Left ventricle myocardium superior (tissue), 1 donor: ENCODE results near the gene FAM149B1. TPM values are rescaled to one million over a fixed set of nuclear protein-coding genes. Genes with fewer than 3 reads are reported as not detected.

Source experiments
- ATAC-seq: fragments of 200-7000 bp; cut with Tn5 transposase; one replicate; pipeline ENCODE4 v1.9.1; 2020; ENCODE audit warnings: mild to moderate bottlenecking, moderate library complexity
- DNase-seq: peaks from one replicate; pipeline ENCODE4 v3.0.0-alpha.2; 2020
- intact Hi-C: fragments of 100-400 bp; cut with micrococcal nuclease; formaldehyde crosslinking; loops from one replicate; pipeline ENCODE4 v1.11.0; 2022
- total RNA-seq: library from RNA; stranded (reverse); fragmentation: NEBNext Ultra II Directional; extraction: Animal tissue kit (Norgen Biotek cat#: 25700); gene quantifications from one replicate; pipeline ENCODE4 v1.2.1, GENCODE V29; 2021
- donor health status: DM: no; HTN: yes; CAD: no; lungs with severe emphysema.

FAM149B1 gene
- total RNA-seq, 1 donor from 2014 or later: 13.8 TPM

DNA sequence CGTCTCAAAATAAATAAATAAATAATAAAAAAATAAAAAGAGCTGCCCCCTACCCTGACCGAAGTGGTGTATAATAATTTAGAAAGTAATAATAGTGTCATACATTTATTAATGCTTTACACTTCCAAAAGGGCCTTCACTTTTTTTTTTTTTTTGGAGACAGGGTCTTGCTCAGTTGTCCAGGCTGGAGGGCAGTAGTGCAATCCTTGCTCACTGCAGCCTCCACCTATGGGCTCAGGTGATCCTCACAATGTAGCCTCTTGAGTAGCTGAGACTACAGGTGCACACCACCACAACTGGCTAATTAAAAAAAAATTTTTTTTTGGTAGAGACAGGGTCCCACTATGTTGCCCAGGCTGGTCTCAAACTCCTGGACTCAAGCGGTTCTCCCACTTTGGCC is 1.4 kb downstream of the FAM149B1 start:
- DNase-seq (no peak), ATAC-seq (no peak)
- intact Hi-C loops: no loop called here

DNA sequence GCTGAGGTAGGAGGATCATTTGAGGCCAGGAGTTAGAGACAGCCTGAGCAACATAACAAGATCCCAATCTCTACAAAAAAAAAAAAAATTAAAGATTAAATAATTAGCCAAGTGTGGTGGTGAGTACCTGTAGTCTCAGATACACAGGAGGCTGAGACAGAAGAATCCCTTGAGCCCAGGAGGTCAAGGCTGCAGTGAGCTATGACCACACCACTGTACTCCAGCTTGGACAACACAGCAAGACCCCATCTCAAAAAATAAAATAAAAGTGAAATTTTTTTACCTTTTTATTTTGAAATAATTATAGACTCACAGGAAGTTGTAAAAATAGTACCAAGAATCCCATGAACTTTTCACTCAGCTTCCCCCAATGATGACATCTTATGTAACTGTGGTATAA is 4.9 kb downstream of the FAM149B1 start:
- intact Hi-C loops: no loop called here

DNA sequence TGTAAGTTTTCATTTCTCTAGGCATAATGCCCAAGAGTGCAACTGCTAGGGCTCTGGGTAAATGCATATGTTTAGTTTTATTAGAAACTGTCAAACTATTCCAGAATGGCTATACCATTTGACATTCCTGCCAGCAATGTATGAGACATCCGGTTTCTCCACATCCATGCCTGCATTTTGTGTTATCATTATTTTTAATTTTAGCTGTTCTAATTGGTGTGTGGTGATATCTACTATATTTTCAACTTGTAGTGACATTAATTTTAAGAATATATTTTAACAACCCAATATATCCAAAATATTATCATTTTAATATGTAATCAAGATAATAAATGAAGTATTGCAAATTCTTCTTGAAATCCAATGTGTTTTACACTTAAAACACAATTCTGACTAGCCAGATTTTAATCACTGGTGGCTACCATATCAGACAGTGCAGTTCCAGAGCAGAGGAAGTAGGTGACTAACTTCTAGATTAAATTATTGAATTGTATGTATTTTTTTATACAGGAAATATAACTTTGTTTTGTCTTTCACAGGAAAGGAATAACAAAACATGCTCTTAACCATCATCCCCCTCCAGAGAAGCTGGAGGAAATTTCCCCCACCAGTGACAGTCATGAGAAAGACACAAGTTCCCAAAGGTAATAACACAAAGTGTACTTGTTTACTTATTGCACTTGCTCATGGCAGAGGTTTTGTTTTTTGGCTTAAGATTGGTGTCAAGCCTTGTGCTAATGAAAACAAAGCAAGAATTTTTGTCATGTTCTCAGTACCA is 6.4 kb downstream of the FAM149B1 start:
- intact Hi-C loops: no loop called here
- no peak for ATAC-seq
- no peak for DNase-seq

More for the DNA sequence above, 4.9 kb downstream of the FAM149B1 start:
- DNase-seq: no peak
- no peak for ATAC-seq

DNA sequence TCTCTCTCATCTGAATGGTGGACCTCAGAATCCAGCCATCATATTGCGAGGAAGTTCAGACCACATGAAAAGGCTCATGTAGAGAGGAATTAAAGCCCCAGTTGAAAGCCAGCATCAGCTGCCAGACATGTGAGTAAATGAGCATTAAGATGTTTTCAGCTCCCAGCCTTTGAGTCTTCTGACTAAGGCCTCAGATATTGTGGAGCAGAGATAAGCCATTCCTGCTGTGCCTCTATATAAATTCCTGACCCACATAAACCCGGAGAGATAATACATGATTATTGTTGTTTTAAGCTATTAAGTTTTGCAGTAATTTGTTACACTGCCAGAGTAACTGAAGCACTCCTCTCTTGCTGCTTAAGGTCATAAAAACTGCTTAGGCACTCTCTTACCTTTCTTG is 14.6 kb downstream of the FAM149B1 start:
- intact Hi-C loops: no loop called here
- ATAC-seq (no peak), DNase-seq (no peak)

DNA sequence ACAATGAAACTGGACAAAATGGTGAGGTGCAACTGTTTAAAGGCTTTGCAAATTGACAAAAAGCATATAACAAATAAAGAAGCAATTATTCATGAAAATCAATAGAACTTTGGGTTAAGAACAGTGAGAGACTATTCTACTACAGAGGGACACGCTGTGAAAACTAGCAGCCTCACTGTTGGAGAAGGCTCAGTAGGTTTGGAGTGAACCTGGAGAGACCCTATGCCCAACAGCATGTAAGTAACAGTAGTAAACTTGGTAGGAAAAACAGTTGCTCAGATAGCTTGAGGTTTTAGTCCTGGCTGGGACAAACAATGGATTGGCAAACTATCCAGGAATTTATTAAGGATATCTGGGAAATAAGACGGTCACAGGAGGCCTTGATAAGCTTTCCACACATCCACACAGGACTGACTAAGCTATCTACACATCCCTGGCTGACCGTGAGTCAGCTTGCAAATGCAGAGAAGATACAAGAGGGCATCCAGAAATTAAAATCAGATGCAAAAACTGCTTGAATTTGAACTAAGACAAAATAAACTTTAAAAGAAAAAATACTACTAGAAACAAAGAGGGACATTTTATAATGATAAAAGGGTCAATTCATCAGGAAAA is 15.9 kb downstream of the FAM149B1 start:
- no peak for ATAC-seq
- intact Hi-C loops: no loop called here
- no peak for DNase-seq

DNA sequence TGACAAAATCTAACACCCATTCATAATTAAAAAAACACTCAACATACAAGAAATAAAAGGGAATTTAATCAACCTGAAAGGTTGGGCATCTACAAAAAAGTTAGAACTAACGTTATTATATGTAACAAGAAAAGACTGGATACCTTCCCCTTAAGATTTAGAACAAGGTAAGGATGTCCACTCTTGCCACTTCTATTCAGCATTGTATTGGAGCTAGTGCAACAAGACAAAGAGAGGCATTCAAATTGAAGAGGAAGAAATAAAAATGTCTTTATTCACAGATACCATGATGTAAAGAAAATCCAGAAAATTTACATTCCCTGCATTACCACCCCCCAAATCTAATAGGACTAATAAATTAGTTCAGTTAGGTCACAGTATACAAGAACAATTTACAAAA is 18.3 kb downstream of the FAM149B1 start:
- no peak for ATAC-seq
- intact Hi-C loops: no loop called here
- no peak for DNase-seq

DNA sequence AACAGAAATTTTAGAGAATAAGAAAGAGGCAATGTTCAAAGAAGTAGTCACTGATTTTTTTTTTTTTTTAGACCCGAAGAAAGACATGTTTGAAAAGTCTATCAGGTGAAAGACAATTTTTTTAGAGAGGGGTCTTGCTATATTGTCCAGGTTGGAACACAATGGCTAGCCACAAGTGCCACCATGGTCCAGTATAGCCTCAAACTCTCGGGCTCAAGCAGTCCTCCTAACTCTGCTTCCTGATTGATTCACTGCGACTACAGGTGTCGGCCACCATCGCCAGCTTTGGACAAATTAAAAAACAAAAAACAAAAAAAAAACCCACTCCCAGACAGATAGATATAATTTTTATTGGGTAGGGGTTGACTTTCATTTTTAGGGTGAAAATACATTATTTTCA is 22.3 kb downstream of the FAM149B1 start:
- intact Hi-C loops: no loop called here
- DNase-seq: no peak
- no peak for ATAC-seq

DNA sequence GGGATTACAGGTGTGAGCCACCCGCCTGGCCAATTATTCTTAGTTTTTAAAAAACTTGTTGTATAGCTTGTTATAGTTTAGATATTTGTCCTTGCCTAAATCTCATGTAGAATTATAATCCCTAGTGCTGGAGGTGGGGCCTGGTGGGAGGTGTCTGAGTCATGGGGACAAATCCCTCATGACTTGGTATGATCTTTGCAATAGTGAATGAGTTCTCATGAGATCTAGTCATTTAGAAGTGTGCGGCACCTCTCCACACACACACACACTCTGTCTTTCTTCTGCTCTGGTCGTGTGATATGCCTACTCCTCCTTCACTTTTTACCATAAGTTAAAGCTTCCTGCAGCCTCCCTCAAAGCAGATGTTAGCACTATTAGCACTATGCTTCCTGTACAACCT is 37.2 kb downstream of the FAM149B1 start:
- ATAC-seq: no peak
- DNase-seq: no peak
- intact Hi-C loops: no loop called here

DNA sequence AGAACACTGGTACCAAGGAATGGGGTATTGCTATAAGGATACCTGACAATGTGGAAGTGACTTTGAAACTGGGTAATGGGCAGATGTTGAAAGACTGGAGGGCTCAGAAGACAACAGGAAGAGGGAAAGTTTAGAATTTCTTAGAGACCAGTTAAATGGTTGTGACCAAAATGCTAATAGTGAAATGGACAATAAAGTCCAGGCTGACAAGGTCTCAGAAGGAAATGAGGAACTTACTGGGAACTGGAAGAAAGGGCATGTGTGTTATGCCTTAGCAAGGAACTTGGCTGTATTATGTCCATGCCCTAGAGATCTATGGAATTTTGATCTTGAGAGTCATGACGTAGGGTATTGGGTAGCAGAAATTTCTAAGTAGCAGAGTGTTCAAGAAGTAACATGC is 38.0 kb downstream of the FAM149B1 start:
- DNase-seq (no peak), ATAC-seq (no peak)
- intact Hi-C loops: no loop called here

DNA sequence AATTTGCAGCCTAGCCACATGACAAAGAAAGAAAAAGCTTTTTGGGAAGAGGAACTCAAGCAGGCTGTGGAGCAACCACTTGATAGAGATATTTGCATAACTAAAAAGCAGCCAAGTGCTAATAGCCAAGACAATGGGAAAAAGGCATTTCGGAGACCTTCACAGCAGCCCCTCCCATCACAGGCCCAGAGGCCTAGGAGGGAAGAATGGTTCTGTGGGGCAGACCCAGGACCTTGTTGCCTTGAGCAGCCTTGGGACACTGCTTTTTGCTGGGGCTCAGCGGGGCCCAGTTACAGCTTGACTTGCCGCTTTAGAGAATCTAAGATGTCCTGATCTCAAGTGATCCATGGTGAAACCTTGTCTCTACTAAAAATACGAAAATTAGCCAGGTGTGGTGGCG is 38.5 kb downstream of the FAM149B1 start:
- no peak for ATAC-seq
- intact Hi-C loops: no loop called here

DNA sequence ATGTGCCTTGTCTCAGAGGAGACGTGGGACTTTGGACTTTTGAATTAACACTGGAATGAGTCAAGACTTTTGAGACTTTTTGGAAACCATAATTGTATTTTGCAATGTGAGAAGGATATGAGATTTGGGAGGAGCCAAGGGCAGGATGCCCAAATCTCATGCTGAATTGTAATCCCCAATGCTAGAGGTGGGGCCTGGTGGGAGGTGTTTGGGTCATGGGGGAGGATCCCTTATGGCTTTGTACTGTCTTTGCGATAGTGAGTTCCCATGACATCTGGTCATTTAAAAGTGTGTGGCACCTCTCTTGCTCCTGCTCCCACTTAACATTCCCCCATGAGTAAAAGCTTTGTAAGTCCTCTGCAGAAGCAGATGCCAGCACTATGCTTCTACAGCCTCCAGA is 40.0 kb downstream of the FAM149B1 start:
- intact Hi-C loops: no loop called here
- peak; percentile 71 for ATAC-seq
- peak; percentile 36 for DNase-seq

More for the DNA sequence above, 38.5 kb downstream of the FAM149B1 start:
- no peak for DNase-seq

DNA sequence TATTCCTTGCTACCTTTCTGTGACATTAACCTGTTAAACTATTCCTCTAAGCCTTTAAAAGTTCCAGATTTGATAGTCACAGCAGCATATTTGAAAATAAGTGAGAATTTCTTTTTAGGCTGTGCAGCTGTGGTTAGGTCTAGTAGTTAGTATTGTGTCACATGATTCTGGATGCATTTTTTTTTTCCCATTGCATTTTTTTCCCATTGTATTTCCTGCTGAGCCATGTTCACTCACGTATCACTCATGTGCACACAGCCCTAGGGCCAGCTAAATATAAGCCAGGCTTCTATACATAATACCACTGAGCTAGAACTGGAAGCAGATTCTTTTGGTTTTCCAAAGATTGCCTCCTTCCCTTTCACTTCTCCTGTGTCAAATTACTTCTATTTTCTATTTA is 41.8 kb downstream of the FAM149B1 start:
- DNase-seq (no peak), ATAC-seq (peak; percentile 35)
- intact Hi-C loops: no loop called here

DNA sequence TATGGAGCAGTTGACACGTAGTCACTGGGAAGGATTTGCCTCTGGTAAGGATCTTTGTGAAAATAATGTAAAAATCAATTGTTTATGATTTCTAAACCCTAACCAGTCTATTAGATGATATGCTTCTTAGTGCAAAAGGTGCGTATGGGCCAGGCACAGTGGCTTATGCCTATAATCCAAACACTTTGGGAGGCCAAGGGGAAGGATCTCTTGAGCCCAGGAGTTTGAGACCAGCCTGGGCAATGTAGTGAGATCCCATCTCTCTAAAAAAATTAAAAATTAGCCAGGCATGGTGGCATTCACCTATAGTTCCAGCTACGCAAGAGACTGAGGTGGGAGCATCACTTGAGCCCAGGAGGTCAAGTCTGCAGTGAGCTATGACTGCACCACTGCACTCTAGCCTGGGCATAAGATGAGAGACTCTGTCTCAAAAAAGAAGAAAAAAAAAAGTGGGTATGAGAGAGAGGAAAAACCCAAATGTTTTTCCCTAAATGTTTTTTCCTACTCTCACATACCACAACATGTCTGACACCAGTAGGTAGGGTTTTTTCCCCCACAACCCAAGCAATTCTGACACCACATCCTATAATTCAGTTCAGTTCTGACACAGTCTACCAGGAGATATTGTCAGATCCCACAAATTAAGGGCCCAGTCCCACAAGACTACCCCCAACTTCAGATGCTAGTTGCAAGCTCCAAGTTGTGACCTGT is 42.6 kb downstream of the FAM149B1 start:
- DNase-seq (no peak), ATAC-seq (no peak)
- intact Hi-C loops: no loop called here

DNA sequence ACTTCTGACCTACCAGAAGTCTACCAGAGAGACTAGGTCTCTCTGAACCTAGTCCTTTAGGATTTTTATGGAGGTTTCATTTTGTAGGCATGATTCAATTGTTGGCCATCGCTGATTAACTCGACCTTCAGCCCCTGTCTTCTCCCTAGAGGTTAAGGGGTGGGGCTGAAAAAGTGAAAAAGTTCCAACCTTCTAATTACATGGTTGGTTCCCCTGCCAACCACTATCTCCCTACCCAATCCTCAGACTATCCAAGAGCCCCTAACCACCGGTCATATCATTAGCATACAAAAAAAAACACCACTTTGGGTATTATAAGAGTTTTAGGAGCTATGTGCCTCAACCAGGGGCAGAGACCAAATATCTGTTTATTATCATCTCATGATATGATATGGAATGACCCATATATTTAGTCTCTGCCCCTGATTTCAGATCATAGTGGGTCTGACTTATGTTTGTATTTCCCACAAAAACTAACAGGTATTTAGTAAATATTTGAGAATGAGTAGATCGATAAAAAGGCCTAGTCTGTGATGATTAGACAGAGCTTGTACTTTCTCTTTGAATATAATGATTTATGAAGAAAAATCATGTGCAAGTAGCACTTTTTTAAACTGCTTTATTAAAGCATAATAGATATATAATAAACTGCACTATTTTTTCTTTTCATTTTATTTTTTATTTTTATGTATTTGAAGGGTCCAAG is 43.3 kb downstream of the FAM149B1 start:
- ATAC-seq (no peak), DNase-seq (no peak)
- intact Hi-C loops: no loop called here

DNA sequence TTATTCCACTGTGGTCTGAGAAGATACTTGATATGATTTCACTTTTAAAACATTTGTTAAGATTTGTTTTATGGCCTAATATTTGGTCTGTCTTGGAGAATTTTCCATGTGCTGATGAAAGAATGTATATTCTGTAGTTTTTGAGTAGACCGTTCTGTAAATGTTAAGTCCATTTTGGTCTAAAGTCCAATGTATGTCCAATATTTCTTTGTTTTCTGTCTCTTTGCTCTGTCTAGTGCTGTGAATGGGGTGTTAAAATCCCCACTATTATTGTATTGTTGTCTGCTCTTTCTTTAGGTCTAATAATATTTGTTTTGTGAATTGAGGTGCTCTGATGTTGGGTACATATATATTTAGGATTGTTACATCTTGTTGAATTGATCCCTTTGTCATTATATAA is 47.8 kb downstream of the FAM149B1 start:
- intact Hi-C loops: no loop called here
- DNase-seq (no peak), ATAC-seq (no peak)

DNA sequence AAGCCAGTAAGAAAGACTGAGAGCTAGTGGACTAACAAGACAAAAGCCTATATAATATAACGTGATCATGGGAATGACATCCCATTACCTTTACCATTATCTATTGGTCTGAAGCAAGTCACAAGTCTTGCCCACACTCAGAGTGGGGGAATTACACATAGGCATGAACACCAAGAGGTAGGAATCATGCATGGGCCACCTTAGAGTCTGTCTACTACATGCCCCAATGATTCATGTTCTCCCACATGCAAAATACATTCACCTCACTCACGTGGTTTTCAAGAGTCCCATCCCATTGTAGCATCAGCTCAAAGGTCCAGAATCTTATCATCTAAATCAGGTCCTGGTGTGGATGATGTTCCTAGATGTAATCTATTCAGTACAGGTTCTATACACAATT is 49.7 kb downstream of the FAM149B1 start:
- intact Hi-C loops: no loop called here
- no peak for DNase-seq
- no peak for ATAC-seq

DNA sequence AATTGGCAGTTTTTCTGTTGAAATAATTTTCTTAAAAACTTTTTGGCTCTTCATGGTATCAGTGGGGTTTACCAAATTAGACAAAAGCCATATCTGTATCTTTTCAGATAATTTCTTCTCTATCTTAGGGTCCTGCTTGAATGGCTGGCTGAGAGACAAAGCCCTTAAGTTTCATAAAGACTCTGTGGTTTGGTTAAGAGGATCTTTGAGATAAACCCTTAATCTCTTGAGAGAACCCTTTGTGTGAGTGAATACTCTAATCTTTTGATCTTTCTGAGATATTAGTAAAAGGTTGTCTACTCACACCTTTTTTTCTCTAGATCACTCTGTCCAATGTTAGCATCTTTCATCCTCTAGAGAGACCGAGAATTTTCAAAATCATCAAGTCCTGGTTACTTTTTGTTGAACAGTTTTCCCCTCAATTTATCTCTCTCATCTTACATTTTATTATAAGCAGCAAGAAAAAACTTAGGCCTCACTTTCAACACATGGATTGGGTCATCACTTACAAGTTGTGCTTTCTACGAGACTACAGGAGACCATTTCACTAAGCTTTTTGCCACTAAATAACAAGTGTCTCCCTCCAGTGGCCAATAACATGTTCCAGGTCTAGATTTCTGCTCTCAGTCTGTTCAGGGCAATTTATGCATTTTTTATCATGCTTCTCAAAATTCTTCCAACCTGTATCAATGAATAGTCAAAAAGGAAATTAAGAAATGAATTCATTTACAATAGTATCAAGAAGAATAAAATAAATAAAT is 50.7 kb downstream of the FAM149B1 start:
- DNase-seq (no peak), ATAC-seq (no peak)
- intact Hi-C loops: no loop called here

DNA sequence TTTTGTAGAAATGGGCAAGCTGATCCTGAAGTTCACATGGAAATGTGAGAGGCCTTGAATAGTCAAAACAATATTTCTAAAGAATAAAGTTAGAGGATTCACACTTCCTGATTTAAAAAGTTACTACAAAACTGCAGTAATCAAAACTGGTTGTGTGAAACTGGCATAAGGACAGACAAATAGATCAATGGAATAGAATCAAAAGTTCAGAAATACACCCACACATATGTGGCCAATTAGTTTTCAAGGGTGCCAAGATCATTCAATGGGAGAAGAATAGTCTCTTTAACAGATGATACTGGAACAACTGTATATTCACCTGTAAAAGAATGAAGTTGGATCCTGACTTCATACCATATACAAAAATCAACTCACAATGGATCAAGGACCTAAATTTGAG is 51.5 kb downstream of the FAM149B1 start:
- DNase-seq (no peak), ATAC-seq (no peak)
- intact Hi-C loops: no loop called here

DNA sequence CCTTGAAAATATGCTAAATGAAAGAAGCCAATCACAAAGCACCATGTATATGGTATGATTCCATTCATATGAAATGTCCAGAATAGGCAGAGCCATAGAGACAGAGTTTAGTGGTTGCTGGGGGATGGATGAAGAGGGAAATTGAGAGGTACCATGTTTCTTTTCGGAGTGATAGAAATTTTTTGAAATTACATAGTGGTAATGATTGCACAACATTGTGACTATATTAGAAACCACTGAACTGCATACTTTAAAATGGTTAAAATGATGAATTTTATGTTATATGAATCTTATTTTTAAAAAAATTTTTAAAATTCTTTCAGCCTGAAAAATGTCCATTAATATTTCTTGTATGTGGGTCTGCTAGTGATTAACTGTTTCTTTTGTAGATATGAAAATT is 53.1 kb downstream of the FAM149B1 start:
- DNase-seq: no peak
- intact Hi-C loops: no loop called here
- ATAC-seq: no peak
